Measurements from ENCODE around the gene COPA. TPM values are rescaled to one million over a fixed set of nuclear protein-coding genes. Genes with fewer than 3 reads are reported as not detected.

Gene COPA
- total and polyA plus RNA-seq, 7 donors: 53.8 to 96.3 (median 75.2) TPM

DNA sequence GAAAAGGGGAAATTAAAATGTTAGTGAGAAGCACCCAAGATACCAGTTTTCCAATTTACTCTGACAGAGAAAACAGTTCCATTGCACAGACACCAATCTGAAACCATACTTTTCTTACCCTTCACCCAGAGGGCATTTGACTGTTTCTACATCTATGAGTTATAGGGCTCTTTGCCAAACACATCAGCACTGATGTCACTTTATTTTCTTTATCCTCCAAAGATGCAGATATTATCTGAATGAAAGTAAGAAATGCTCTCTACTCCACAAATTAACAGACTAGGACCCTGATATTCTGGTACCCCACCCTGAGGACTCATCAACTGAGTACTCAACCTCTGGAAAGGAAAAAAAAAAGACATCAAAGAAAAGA is 33.9 kb downstream of the COPA start:
- no peaks in the 10 kb centered on the region for H3K27me3 ChIP-seq (ENCODE audit: insufficient read depth in 3 of 3, low read length in 2 of 3)
- H3K9me3 ChIP-seq: no peaks in the 10 kb centered on the region
- no peak overlapping the region for H3K27ac ChIP-seq
- no peak for ATAC-seq
- intact Hi-C loops (cut with DNase I): no loop called here
- no peak for DNase-seq
- H3K4me3 ChIP-seq: no peak overlapping the region
- H3K36me3 ChIP-seq (ENCODE audit: insufficient read depth in 1 of 2, low read depth in 1 of 2): peaks cover 32 to 100% of the 10 kb centered on the region in 2 donors
- TF ChIP-seq, protein P1, sequence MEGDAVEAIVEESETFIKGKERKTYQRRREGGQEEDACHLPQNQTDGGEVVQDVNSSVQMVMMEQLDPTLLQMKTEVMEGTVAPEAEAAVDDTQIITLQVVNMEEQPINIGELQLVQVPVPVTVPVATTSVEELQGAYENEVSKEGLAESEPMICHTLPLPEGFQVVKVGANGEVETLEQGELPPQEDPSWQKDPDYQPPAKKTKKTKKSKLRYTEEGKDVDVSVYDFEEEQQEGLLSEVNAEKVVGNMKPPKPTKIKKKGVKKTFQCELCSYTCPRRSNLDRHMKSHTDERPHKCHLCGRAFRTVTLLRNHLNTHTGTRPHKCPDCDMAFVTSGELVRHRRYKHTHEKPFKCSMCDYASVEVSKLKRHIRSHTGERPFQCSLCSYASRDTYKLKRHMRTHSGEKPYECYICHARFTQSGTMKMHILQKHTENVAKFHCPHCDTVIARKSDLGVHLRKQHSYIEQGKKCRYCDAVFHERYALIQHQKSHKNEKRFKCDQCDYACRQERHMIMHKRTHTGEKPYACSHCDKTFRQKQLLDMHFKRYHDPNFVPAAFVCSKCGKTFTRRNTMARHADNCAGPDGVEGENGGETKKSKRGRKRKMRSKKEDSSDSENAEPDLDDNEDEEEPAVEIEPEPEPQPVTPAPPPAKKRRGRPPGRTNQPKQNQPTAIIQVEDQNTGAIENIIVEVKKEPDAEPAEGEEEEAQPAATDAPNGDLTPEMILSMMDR (IDR thresholded peaks at IDR 0.05): no peak
- H3K4me1 ChIP-seq: no peaks in the 10 kb centered on the region

DNA sequence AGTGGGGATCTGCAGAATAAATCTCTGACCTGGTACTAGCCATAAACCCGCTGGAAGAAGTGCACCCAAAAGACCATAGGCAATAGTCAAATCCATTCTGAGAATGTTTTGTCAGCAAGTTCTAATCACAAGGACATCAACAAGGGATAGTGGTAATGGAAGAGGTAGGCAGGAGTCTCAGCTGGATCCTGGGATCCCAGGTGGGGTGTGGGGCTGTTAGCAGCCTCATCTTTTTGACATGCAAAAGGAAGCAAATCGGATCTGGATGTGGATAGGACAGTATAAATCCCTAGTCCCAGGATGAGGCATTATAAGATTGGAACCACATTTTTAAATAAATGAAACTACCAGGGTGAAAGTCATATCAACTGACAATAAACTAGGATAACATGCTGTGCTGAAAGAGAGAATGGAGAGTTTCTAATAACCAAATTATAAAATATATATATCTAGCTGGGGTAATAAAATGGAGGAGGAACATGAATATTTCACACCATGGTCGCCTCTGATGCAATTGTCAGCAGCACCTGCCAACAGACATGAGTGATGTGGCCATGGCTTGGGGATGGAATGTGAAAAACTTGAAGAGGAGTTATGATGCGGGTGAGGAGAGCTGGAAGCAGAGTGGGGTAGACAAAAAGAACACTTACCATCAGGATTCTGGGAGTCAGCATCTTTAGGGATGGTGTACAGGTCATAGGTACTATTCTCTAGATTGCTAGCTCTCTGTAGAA is 34.4 kb downstream of the COPA start:
- intact Hi-C loops (cut with DNase I): no loop called here
- peak in 3 of 4 donors; percentile 43 to 60 (median 44) for ATAC-seq
- 60 to 71% (median 62%) methylated on average over 4 of the region's 4 CpGs for WGBS, 3 donors
- Histone ChIP-seq H3K9me3 (no peaks in the 10 kb centered on the region), H3K27me3 (ENCODE audit: insufficient read depth in 3 of 3, low read length in 2 of 3) (no peaks in the 10 kb centered on the region), H3K27ac (no peak overlapping the region), H3K36me3 (ENCODE audit: insufficient read depth in 1 of 2, low read depth in 1 of 2) (peaks cover 34 to 100% of the 10 kb centered on the region in 2 donors), H3K4me1 (no peaks in the 10 kb centered on the region), H3K4me3 (no peak overlapping the region)
- TF ChIP-seq, protein P1 (IDR thresholded peaks at IDR 0.05): no peak
- no peak for DNase-seq

DNA sequence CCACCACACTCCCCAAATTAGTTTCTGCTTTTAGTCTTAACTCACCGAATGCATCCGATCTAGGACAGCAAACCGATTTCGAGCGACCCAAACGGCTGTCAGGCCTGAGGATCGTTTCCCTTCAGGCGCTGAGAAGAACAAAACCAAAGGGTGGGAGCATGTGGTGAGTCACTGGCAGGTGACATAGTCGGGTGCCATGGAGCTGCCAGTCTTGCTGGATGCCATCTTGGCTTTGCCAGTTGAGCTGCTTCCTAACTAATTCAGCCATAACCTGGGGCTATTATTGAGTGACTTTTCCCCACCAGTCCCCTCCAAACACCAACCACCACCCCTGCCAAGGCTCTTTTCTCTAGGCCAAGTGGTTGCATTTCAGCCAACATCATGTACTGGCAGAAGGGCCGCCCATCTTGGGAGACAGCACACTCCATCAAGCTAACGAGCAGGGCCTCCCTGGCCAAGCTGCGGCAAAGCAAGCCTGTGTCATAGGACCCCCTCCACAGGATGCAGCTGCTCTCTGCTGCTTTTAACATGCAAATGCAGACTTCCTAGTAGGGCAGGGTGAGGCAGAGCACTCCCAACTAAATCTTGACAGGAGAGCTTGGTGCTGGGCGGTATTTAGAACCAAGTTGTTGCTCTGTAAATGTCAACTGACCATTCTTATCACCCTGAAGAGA is 35.8 kb downstream of the COPA start:
- no peak for DNase-seq
- peak in 1 of 4 donors; percentile 11 for ATAC-seq
- TF ChIP-seq, protein P1 (IDR thresholded peaks at IDR 0.05): no peak
- Histone ChIP-seq H3K27ac (no peak overlapping the region), H3K36me3 (ENCODE audit: insufficient read depth in 1 of 2, low read depth in 1 of 2) (peaks cover 27 to 99% of the 10 kb centered on the region in 2 donors), H3K27me3 (ENCODE audit: insufficient read depth in 3 of 3, low read length in 2 of 3) (no peaks in the 10 kb centered on the region), H3K9me3 (no peaks in the 10 kb centered on the region), H3K4me1 (no peaks in the 10 kb centered on the region), H3K4me3 (no peak overlapping the region)
- WGBS, 3 donors: 76 to 81% (median 77%) methylated on average over 13 of the region's 13 CpGs
- intact Hi-C loops (cut with DNase I): no loop called here

DNA sequence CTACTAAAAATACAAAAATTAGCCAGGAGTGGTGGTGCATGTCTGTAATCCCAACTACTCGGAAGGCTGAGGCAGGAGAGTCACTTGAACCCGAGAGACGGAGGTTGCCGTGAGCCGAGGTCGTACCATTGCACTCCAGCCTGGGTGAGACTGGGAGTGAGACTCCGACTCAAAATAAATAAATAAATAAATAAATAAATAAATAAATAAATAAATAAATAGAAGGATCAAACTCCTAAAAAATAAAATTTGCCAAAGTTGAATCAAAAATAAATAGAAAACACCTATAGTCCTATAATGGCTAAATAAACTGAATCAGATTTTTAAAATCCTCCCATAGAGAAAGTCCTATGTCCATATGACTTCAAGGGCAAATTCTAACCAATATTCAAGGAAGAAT is 42.9 kb downstream of the COPA start:
- WGBS, 3 donors: 78 to 87% (median 87%) methylated on average over 7 of the region's 7 CpGs
- peaks cover 17 to 99% of the 10 kb centered on the region in 2 donors for H3K36me3 ChIP-seq (ENCODE audit: insufficient read depth in 1 of 2, low read depth in 1 of 2)

More for the DNA sequence above, 42.9 kb downstream of the COPA start:
- Histone ChIP-seq H3K4me3 (no peak overlapping the region), H3K27me3 (ENCODE audit: insufficient read depth in 3 of 3, low read length in 2 of 3) (no peaks in the 10 kb centered on the region), H3K4me1 (no peaks in the 10 kb centered on the region), H3K27ac (no peak overlapping the region), H3K9me3 (no peaks in the 10 kb centered on the region)
- intact Hi-C loops (cut with DNase I): no loop called here
- TF ChIP-seq, protein P1 (IDR thresholded peaks at IDR 0.05): no peak
- ATAC-seq (no peak), DNase-seq (no peak)

Measured in psoas muscle (tissue), 8 donors.